Right lobe of liver (tissue), 4 donors: ENCODE measurements around the gene CDH13.

ENCODE experiments used
- CTCF ChIP-seq, 4 donors: fragments of 200-600 bp in 3 of 4; fragments of 450-650 bp in 1 of 4; IDR thresholded peaks; one replicate each; pipeline versions ENCODE4 v1.5.1 to v1.8.0; 2016 to 2022; ENCODE audit warnings: antibody characterized with exemption in 4 of 4, mild to moderate bottlenecking in 2 of 4
- POLR2A ChIP-seq: fragments of 450-650 bp; IDR thresholded peaks from one replicate; pipeline ENCODE4 v1.6.1; 2017; ENCODE audit warnings: antibody characterized with exemption, mild to moderate bottlenecking
- donor health status: DM: no; HTN: no; CAD: no.
- donor health status: DM: no; HTN: no; CAD: no.
- donor health status: DM: no; HTN: yes; CAD: no.

GRCh38 chr16:83212301-83212841, 585.6 kb downstream of the CDH13 start:
- no peak for TF ChIP-seq CTCF (IDR thresholded peaks at IDR 0.05)
- no peak for TF ChIP-seq POLR2A
